ENCODE data around the gene ABCB1. TPM values are rescaled to one million over a fixed set of nuclear protein-coding genes. Genes with fewer than 3 reads are reported as not detected.
A peak's percentile ranks its signal among the peaks of the same experiment; 100 is the strongest.

The ABCB1 gene
- total and polyA plus RNA-seq, 2 of the 8 experiments (the other 6 are each of a cell fraction or from before 2014, with no cell fraction given): 0.51 to 1.2 TPM

DNA sequence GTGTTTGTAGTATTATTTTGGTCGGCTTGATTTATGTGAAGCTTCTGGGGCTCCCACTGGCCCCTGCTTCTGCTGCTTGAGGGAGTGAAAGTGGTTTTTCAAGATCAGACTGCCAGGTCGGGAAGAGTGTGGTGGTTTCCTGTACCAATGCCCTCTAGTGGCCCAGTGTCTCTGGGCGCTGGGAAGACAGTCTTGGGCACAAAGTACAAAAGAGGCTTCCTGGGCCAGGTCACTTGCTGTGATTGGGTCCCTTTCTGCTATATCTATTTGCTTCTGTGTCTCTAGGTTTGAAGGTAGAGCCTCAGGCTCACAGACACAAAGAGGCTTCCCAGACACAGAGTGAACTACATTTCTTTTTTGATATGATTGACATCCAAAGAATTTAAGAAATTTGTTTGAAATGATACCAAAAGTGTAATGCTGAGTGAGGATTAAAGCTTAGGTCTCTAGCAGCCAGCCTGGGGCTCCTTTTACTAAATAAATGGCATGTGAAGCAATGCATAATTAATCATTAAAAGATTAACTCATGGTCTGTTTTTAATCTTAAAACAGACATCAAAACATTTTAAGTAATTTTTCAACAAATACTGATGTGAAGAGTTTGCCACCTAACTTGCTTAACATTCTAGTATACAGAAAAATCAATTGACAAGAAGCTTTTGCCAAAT is 36.3 kb downstream of the ABCB1 start (continued):
- no peak for TF ChIP-seq GTF2F1 (IDR thresholded peaks at IDR 0.05; ENCODE audit: borderline replicate concordance, low read depth, low read length)
- no peak for TF ChIP-seq HDAC6 (IDR thresholded peaks at IDR 0.05; ENCODE audit: low read depth, low read length)
- no peak for TF ChIP-seq HDAC2 (IDR thresholded peaks at IDR 0.05; ENCODE audit: borderline replicate concordance in 1 of 2, low read depth in 2 of 2, low read length in 2 of 2)
- no peak for TF ChIP-seq ASH2L (IDR thresholded peaks at IDR 0.05; ENCODE audit: low read length)
- TF ChIP-seq SRF (IDR thresholded peaks at IDR 0.05; ENCODE audit: low read depth, low read length): no peak
- no peak for TF ChIP-seq EGR1 (IDR thresholded peaks at IDR 0.05; ENCODE audit: borderline replicate concordance, low read depth, low read length)
- TF ChIP-seq TBP (IDR thresholded peaks at IDR 0.05; ENCODE audit: low read depth, low read length): no peak
- TF ChIP-seq RAD21 (IDR thresholded peaks at IDR 0.05 in 1 of 2, conservative IDR thresholded peaks at IDR 0.05 in 1 of 2; ENCODE audit: low read depth in 2 of 2, low read length in 2 of 2): peak; percentile 55 to 73
- TF ChIP-seq TEAD4 (IDR thresholded peaks at IDR 0.05; ENCODE audit: low read depth, low read length): no peak
